ENCODE results near the gene TEC.

GRCh38 chr4:48300004-48300403 is 30.4 kb upstream of the TEC start:
- TF ChIP-seq POLR2AphosphoS5 (IDR thresholded peaks at IDR 0.05; ENCODE audit: low read depth, low read length), result no peak
- no peak for TF ChIP-seq SIN3A (IDR thresholded peaks at IDR 0.05; ENCODE audit: borderline replicate concordance, insufficient read depth, low read length)
- no peak for TF ChIP-seq TAF1 (IDR thresholded peaks at IDR 0.05; ENCODE audit: borderline replicate concordance, insufficient read depth, low read length)
- no peak for TF ChIP-seq REST (IDR thresholded peaks at IDR 0.05; ENCODE audit: insufficient read depth in 1 of 2, low read depth in 2 of 2, low read length in 2 of 2)
